Activated naive CD4-positive, alpha-beta T cell treated with anti-CD3 and anti-CD28 coated beads, Interleukin-2, amount 50 U/mL, for 24 hours (primary cell): Measurements from ENCODE around the gene CA6.
"Not testable (repeated sequence)": the region's sequence is repeated elsewhere in the genome, so short reads cannot be mapped to it uniquely, and the experiment has no call there.

Source experiments
- H3K27ac Mint-ChIP-seq: one replicate; pipeline ENCODE4 v1.8.0; 2021; ENCODE audit warnings: mild to moderate bottlenecking, mixed read lengths
- H3K27me3 Mint-ChIP-seq: one replicate; pipeline ENCODE4 v1.8.0; 2021; ENCODE audit warnings: mixed read lengths
- H3K36me3 Mint-ChIP-seq: one replicate; pipeline ENCODE4 v1.8.0; 2021; ENCODE audit warnings: mixed read lengths
- H3K4me1 Mint-ChIP-seq: one replicate; pipeline ENCODE4 v1.8.0; 2021; ENCODE audit warnings: mixed read lengths
- H3K4me3 Mint-ChIP-seq: one replicate; pipeline ENCODE4 v1.8.0; 2021; ENCODE audit warnings: mild to moderate bottlenecking, mixed read lengths
- H3K9me3 Mint-ChIP-seq: one replicate; pipeline ENCODE4 v1.8.0; 2021; ENCODE audit warnings: mixed read lengths

CA6 gene

DNA sequence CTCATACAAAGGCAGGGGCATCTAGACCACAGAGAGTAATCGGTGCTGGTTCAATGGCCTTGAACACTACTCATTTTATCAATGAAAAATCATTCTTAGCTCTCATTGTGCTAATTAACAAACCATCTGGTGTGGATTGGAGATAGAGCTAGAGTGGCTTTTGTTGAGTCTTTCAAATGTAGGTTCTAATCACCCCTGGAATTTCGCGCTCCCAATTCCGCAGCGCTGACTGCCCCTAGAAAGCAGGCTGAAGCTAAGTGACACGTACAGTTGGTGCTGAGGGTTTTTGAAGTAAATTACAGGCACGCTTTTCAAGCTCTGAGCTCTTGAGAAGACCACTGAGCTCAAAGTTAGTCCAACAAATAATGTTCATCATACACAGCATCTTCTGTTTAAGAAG, 31.2 kb upstream of the CA6 start:
- Mint-ChIP-seq H3K4me1 (peaks cover 26% of the 10 kb centered on the region), H3K4me3 (no peak overlapping the region), H3K36me3 (no peaks in the 10 kb centered on the region), H3K27me3 (no peaks in the 10 kb centered on the region), H3K9me3 (no peaks in the 10 kb centered on the region), H3K27ac (no peak overlapping the region)

DNA sequence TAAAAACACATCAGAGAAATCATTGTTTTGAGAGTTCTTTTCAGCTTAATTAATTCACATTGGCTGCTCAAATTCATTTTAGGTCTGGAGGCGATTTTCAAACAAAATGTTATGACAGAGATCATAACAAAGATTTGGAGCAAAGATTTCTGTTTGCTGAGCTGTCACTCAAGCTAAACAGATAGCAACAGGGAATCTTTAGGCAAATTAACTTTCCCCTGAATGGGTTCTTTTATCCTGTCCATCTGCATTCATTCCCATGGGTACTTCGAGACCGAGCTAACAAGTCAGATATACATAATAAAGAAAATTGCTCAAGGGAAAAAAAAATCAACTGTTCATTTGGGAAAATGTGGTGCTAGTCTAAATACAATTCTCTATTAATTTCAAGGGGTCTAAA, 30.2 kb upstream of the CA6 start:
- H3K4me3 Mint-ChIP-seq = no peak overlapping the region
- no peaks in the 10 kb centered on the region for H3K27me3 Mint-ChIP-seq
- H3K9me3 Mint-ChIP-seq = no peaks in the 10 kb centered on the region
- no peaks in the 10 kb centered on the region for H3K36me3 Mint-ChIP-seq
- peaks cover 26% of the 10 kb centered on the region for H3K4me1 Mint-ChIP-seq
- peak overlapping the region; percentile 43 for H3K27ac Mint-ChIP-seq

DNA sequence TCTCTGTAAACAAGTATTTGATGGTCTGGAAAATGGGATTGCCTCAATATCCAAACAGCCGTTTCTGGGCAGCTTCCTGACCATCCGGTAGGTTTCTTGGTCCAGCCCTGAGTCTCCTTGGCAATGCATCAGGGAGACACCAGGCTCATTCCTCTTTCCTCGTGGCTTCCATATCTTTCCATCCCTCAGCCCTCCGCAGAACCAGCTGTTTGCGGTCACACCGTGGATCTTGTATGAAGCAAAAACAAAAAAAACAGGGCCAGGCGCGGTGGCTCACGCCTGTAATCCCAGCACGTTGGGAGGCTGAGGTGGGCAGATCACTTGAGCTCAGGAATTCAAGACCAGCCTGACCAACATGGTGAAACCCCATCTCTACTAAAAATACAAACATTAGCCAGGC, 28.1 kb upstream of the CA6 start:
- peaks cover 43% of the 10 kb centered on the region for H3K4me1 Mint-ChIP-seq
- not testable (repeated sequence) for H3K27me3 Mint-ChIP-seq, H3K9me3 Mint-ChIP-seq, H3K27ac Mint-ChIP-seq, H3K4me3 Mint-ChIP-seq, H3K36me3 Mint-ChIP-seq

- peak overlapping the region; percentile 82 for H3K27ac Mint-ChIP-seq
- H3K9me3 Mint-ChIP-seq = no peaks in the 10 kb centered on the region
- no peak overlapping the region for H3K4me3 Mint-ChIP-seq
- H3K27me3 Mint-ChIP-seq = no peaks in the 10 kb centered on the region
- peaks cover 3% of the 10 kb centered on the region for H3K36me3 Mint-ChIP-seq
- H3K4me1 Mint-ChIP-seq = peaks cover 37% of the 10 kb centered on the region
These were observed 22.7 kb upstream of the CA6 start for GRCh38 chr1:8922962-8923361.

DNA sequence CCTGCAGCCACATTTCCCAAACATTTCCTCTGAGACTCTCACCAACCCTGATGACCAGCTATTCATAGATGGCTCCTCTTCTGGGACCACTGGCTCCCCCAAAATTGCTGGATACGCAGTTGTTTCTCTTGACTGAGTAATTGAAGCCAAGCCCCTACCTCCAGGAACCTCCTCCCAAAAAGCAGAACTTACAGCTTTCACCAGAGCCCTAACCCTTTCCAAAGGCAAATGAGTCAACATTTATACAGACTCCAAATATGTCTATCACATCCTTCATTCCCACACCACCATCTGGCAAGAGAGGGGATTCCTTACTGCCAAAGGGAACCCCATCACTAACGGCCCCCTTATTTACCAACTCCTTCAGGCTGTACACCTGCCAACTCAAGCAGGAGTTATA, 20.3 kb upstream of the CA6 start:
- peaks cover 3% of the 10 kb centered on the region for H3K36me3 Mint-ChIP-seq
- no peak overlapping the region for H3K4me3 Mint-ChIP-seq
- H3K9me3 Mint-ChIP-seq = no peaks in the 10 kb centered on the region
- H3K27ac Mint-ChIP-seq = no peak overlapping the region
- H3K4me1 Mint-ChIP-seq = peaks cover 33% of the 10 kb centered on the region
- no peaks in the 10 kb centered on the region for H3K27me3 Mint-ChIP-seq

DNA sequence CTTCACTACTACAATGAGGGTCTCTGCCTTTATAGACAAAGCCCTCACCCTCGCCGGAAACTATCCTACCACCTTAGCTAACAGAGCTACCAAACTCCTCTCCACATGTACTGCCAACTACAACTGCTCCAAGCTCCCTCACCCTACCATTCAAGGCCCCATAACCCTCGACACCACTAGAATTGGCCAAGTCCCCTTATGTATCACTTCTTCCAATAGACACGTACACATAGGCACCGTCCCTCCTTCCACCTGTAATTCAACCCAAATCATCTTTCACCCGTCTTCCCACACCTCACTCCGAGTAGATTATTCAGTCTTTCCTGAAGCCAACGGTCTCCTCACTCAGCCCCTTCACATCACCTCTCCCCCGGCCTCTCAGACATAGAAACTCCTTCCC, 19.7 kb upstream of the CA6 start:
- H3K4me1 Mint-ChIP-seq = peaks cover 28% of the 10 kb centered on the region
- H3K27ac Mint-ChIP-seq = no peak overlapping the region
- no peak overlapping the region for H3K4me3 Mint-ChIP-seq
- no peaks in the 10 kb centered on the region for H3K27me3 Mint-ChIP-seq
- peaks cover 3% of the 10 kb centered on the region for H3K36me3 Mint-ChIP-seq
- H3K9me3 Mint-ChIP-seq = no peaks in the 10 kb centered on the region

DNA sequence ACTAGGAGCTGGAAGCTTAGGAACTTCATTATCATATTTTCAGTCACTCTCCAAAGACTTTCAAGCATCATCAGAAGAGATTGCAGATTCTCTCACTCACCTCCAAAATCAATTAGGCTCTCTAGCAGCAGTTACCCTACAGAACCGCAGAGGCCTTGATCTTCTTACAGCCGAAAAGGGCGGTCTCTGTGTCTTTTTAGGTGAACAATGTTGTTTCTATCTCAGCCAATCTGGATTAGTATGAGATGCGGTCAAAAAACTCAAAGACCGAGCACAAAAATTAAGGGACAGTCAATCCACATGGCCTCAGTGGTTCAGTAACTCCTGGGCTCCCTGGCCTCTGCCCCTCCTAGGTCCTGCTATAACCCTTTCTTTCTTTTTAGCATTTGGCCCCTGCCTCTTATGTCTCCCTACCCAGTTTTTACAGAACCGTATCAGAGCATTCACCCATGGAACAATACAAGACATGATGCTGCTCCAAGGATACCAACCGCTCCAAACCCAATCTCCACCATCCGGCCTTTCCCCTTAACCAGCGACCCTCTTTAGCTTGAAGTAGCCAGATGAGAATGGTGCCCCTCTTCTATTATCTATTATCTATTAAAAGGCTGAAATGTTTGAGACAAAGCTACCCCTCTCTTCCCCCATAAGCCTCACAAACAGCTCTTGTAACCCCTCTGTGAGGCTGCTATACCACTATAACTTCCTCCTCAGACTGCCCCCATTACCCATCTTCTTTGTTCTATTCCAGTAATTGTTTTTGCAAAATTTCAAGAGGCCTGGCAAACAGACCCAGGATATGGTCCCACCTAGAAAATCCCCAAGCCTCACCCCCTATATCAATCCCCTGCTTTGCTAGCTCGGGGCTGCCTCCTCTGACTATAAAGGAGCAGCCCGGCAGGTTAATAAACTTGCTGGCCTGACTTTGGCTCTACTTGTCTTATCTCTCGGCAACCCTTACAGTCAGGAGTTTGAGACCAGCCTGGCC, 18.7 kb upstream of the CA6 start:
- H3K36me3 Mint-ChIP-seq = peaks cover 3% of the 10 kb centered on the region
- H3K9me3 Mint-ChIP-seq = no peaks in the 10 kb centered on the region
- no peak overlapping the region for H3K4me3 Mint-ChIP-seq

GRCh38 chr1:8930116-8930515, 15.6 kb upstream of the CA6 start:
- peak overlapping the region; percentile 42 for H3K27ac Mint-ChIP-seq

More for the DNA sequence above, 18.7 kb upstream of the CA6 start:
- Mint-ChIP-seq H3K27ac (no peak overlapping the region), H3K4me1 (peaks cover 22% of the 10 kb centered on the region), H3K27me3 (no peaks in the 10 kb centered on the region)

GRCh38 chr1:8937051-8937450, 8.6 kb upstream of the CA6 start:
- H3K36me3 Mint-ChIP-seq, H3K9me3 Mint-ChIP-seq, H3K4me3 Mint-ChIP-seq, H3K27me3 Mint-ChIP-seq, H3K27ac Mint-ChIP-seq: not testable (repeated sequence)
- peaks cover 49% of the 10 kb centered on the region for H3K4me1 Mint-ChIP-seq

More at GRCh38 chr1:8930116-8930515, 15.6 kb upstream of the CA6 start:
- H3K27me3 Mint-ChIP-seq = no peaks in the 10 kb centered on the region
- no peak overlapping the region for H3K4me3 Mint-ChIP-seq
- peaks cover 19% of the 10 kb centered on the region for H3K4me1 Mint-ChIP-seq
- H3K36me3 Mint-ChIP-seq = no peaks in the 10 kb centered on the region
- no peaks in the 10 kb centered on the region for H3K9me3 Mint-ChIP-seq

- Mint-ChIP-seq H3K9me3 (no peaks in the 10 kb centered on the region), H3K36me3 (no peaks in the 10 kb centered on the region), H3K27me3 (no peaks in the 10 kb centered on the region), H3K27ac (peak overlapping the region; percentile 84), H3K4me3 (no peak overlapping the region), H3K4me1 (peaks cover 54% of the 10 kb centered on the region)
These were observed 8.0 kb upstream of the CA6 start for GRCh38 chr1:8937701-8938100.

GRCh38 chr1:8938232-8938999, 7.3 kb upstream of the CA6 start:
- Mint-ChIP-seq H3K27ac (peak overlapping the region; percentile 84), H3K36me3 (no peaks in the 10 kb centered on the region), H3K27me3 (no peaks in the 10 kb centered on the region), H3K4me3 (no peak overlapping the region), H3K9me3 (no peaks in the 10 kb centered on the region), H3K4me1 (peaks cover 61% of the 10 kb centered on the region)

- Mint-ChIP-seq H3K27me3 (no peaks in the 10 kb centered on the region), H3K4me1 (peaks cover 64% of the 10 kb centered on the region), H3K9me3 (no peaks in the 10 kb centered on the region), H3K4me3 (no peak overlapping the region), H3K27ac (peak overlapping the region; percentile 30), H3K36me3 (no peaks in the 10 kb centered on the region)
These were observed 6.7 kb upstream of the CA6 start for GRCh38 chr1:8939000-8939265.

DNA sequence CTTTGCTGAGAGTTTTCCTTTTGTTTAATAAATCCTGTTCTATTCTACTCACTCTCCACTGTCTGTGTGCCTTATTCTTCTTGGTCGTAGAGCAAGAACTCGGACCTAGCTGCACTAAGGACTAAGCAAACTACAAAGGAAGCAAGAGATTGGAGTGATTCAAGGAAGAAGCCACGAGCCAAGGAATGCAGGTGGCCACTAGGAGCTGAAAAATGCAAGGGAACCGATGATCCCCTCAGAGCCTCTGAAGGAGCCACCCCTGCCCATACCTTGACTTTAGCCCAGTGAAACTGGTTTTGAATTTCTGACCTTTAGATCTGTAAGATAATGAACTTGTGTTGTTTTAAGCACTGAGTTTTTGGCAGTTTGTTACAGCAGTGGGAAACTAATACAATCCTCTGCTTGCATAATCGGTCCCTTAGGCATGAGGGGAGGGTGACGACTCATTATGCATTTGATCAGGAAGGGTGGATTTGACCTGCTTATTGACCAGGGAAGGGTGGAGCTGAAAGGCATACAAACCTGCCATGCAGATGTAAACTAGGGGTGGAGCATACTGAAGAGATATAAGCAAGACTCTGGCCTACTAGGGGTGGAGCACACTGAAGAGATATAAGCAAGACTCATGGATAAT, 6.2 kb upstream of the CA6 start:
- Mint-ChIP-seq H3K9me3 (no peaks in the 10 kb centered on the region), H3K27ac (peak overlapping the region; percentile 80)

GRCh38 chr1:8941906-8942305, 3.8 kb upstream of the CA6 start:
- H3K4me1 Mint-ChIP-seq = peaks cover 91% of the 10 kb centered on the region
- no peaks in the 10 kb centered on the region for H3K27me3 Mint-ChIP-seq
- no peaks in the 10 kb centered on the region for H3K9me3 Mint-ChIP-seq
- no peak overlapping the region for H3K4me3 Mint-ChIP-seq
- H3K36me3 Mint-ChIP-seq = no peaks in the 10 kb centered on the region
- peak overlapping the region; percentile 0 for H3K27ac Mint-ChIP-seq

More for the DNA sequence above, 6.2 kb upstream of the CA6 start:
- Mint-ChIP-seq H3K27me3 (no peaks in the 10 kb centered on the region), H3K4me1 (peaks cover 67% of the 10 kb centered on the region), H3K36me3 (no peaks in the 10 kb centered on the region), H3K4me3 (peak overlapping the region; percentile 43)

DNA sequence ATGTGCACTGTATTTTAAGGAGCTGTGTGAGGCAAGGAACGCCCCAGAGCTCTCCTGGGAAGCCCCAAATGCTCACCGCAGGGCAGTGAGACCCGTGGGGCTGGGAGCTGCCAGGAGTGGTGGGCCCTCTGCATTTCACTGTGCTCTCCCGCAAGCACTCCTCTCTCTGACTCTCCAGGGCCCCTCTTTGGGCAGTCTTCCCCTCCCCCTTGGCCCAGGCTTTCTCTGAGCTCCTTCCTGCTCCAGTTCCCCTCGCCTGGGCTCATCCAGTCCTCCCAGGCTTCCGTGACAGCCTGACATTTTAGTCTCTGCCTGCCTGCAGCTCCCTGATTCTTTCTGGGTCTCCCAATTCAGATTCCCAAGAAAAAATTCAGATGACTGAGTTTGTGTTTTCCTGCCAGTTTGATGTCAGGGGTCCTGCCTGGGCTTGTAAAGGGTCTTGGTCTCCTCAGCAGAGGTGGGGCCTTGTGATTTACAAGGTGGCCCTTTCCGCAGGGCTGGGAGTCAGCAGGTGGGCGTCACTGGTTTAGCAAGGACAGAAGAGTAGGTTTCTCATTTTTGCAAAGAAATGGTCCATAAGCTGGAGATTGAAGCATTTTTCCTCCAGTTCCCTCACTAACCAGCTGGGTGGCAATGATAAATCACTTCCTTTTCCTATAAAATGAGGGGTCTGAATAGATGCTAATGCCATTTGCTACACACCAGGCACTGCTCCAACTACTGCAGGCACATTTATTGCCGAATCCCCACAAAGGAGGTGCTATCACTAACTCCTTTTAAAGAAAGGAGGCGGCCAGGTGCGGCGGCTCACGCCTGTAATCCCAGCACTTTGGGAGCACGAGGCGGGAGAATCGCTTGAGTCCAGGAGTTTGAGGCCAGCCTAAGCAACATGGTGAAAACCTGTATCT, 1.9 kb upstream of the CA6 start:
- Mint-ChIP-seq H3K27ac (no peak overlapping the region), H3K36me3 (no peaks in the 10 kb centered on the region), H3K9me3 (no peaks in the 10 kb centered on the region), H3K4me1 (peaks cover 97% of the 10 kb centered on the region), H3K27me3 (no peaks in the 10 kb centered on the region), H3K4me3 (peak overlapping the region; percentile 26)
